GM23248 (cell line): ENCODE data around the gene KRT71. TPM values are rescaled to one million over a fixed set of nuclear protein-coding genes. Genes with fewer than 3 reads are reported as not detected.
"Not testable (repeated sequence)": the region's sequence is repeated elsewhere in the genome, so short reads cannot be mapped to it uniquely, and the experiment has no call there.

Source experiments
- DNase-seq: peaks from one replicate; pipeline ENCODE4 v3.0.0-alpha.2; 2015
- H2AFZ ChIP-seq: fragments of 200-600 bp; sonication (generic); 2 replicates; pipeline ENCODE4 v1.6.1; 2016; ENCODE audit warnings: antibody characterized with exemption
- H3F3A ChIP-seq: fragments of 200-600 bp; sonication (generic); 2 replicates; pipeline ENCODE4 v1.6.1; 2016; ENCODE audit warnings: mild to moderate bottlenecking, antibody characterized with exemption, mixed run types; ENCODE audit not compliant: insufficient read depth
- H3K27ac ChIP-seq: fragments of 200-600 bp; sonication (generic); 2 replicates; pipeline ENCODE4 v1.5.1; 2016; ENCODE audit warnings: mild to moderate bottlenecking
- H3K27me3 ChIP-seq: fragments of 200-600 bp; sonication (generic); replicated peaks from 2 replicates; pipeline ENCODE4 v1.6.1; 2016; ENCODE audit warnings: mild to moderate bottlenecking; ENCODE audit not compliant: insufficient read depth
- H3K36me3 ChIP-seq: fragments of 200-600 bp; sonication (generic); 2 replicates; pipeline ENCODE4 v1.6.1; 2016; ENCODE audit warnings: low read depth, mild to moderate bottlenecking
- H3K4me1 ChIP-seq: fragments of 200-600 bp; sonication (generic); 2 replicates; pipeline ENCODE4 v1.6.1; 2016; ENCODE audit warnings: mild to moderate bottlenecking; ENCODE audit not compliant: insufficient read depth
- H3K4me2 ChIP-seq: fragments of 200-600 bp; sonication (generic); one replicate; pipeline ENCODE4 v1.6.1; 2016; ENCODE audit warnings: mild to moderate bottlenecking; ENCODE audit not compliant: unreplicated experiment
- H3K4me3 ChIP-seq: fragments of 200-600 bp; sonication (generic); 2 replicates; pipeline ENCODE4 v1.5.1; 2016; ENCODE audit warnings: mild to moderate bottlenecking
- H3K79me2 ChIP-seq: fragments of 200-600 bp; sonication (generic); 2 replicates; pipeline ENCODE4 v1.6.1; 2016; ENCODE audit warnings: mild to moderate bottlenecking; ENCODE audit not compliant: insufficient read depth
- H3K9ac ChIP-seq: fragments of 200-600 bp; sonication (generic); 2 replicates; pipeline ENCODE4 v1.6.1; 2016; ENCODE audit warnings: mild to moderate bottlenecking
- H3K9me2 ChIP-seq: fragments of 200-600 bp; sonication (generic); 2 replicates; pipeline ENCODE4 v1.6.1; 2016; ENCODE audit warnings: mixed run types, mild to moderate bottlenecking, moderate library complexity; ENCODE audit not compliant: insufficient read depth
- H3K9me3 ChIP-seq: fragments of 200-600 bp; sonication (generic); one replicate; pipeline ENCODE4 v1.6.1; 2017; ENCODE audit warnings: low read depth
- H4K20me1 ChIP-seq: fragments of 200-600 bp; sonication (generic); 2 replicates; pipeline ENCODE4 v1.6.0; 2016; ENCODE audit not compliant: insufficient read depth
- EZH2 ChIP-seq: fragments of 200-600 bp; sonication (generic); IDR thresholded peaks from 2 replicates; pipeline ENCODE4 v1.6.1; 2018; ENCODE audit warnings: antibody characterized with exemption, mild to moderate bottlenecking; ENCODE audit not compliant: insufficient read depth, poor library complexity, severe bottlenecking
- EZH2phosphoT487 ChIP-seq: fragments of 200-600 bp; sonication (generic); IDR thresholded peaks from 2 replicates; pipeline ENCODE4 v1.6.1; 2018; ENCODE audit warnings: antibody characterized with exemption, moderate library complexity, mild to moderate bottlenecking, low read depth; ENCODE audit not compliant: insufficient read depth
- WGBS, 2 experiments: methylation state at CpG; one replicate each; pipeline ENCODE4 v1.1.6; 2015 to 2017; ENCODE audit warnings: low lambda C conversion rate in 2 of 2, low coverage in 1 of 2; ENCODE audit errors: missing lambda C conversion rate in 2 of 2; 5-methylcytosine and 5-hydroxymethylcytosine counted together
- in situ Hi-C: fragments of 300-500 bp; cut with MboI; formaldehyde crosslinking; loops from 2 replicates; pipeline ENCODE4 v1.15.0; 2020
- polyA plus RNA-seq: library from polyadenylated mRNA; unstranded; fragments of >200 nt; fragmentation: Nextera tagmentation; extraction: Ambion mirVana; gene quantifications from 2 replicates; pipeline ENCODE4 v1.2.1, GENCODE V29; 2016
- total RNA-seq: library from RNA; depleted of rRNA; stranded (reverse); fragments of >200 nt; shearing (Covaris generic); gene quantifications from 2 replicates; pipeline ENCODE4 v1.2.3, GENCODE V29; 2014

Gene KRT71
- total and polyA plus RNA-seq, 2 experiments from 2014 or later, result not detected

- Histone ChIP-seq H3K4me2 (no peak overlapping the region), H3K27ac (no peak overlapping the region), H3K79me2 (no peaks in the 10 kb centered on the region), H3K4me1 (peaks cover 20% of the 10 kb centered on the region), H3K4me3 (no peak overlapping the region), H3K9ac (no peak overlapping the region), H3K9me3 (no peaks in the 10 kb centered on the region), H3F3A (peaks cover 14% of the 10 kb centered on the region), H3K9me2 (no peaks in the 10 kb centered on the region), H2AFZ (no peak overlapping the region), H3K36me3 (no peaks in the 10 kb centered on the region), H4K20me1 (no peaks in the 10 kb centered on the region), H3K27me3 (no peaks in the 10 kb centered on the region)
- in situ Hi-C loops, result no loop called here
- WGBS, 2 experiments, result 75 to 86% methylated on average over 1 of the region's 1 CpG
- no peak for TF ChIP-seq EZH2
- no peak for TF ChIP-seq EZH2phosphoT487
- no peak for DNase-seq
Observed at GRCh38 chr12:52502877-52503276, 50.1 kb downstream of the KRT71 start.

- no peaks in the 10 kb centered on the region for H3K27me3 ChIP-seq
- H4K20me1 ChIP-seq, result no peaks in the 10 kb centered on the region
- H3K79me2 ChIP-seq, result no peaks in the 10 kb centered on the region
- in situ Hi-C loops, result no loop called here
- peak; percentile 9 for DNase-seq
- peaks cover 20% of the 10 kb centered on the region for H3F3A ChIP-seq
- no peak overlapping the region for H3K4me2 ChIP-seq
- no peak overlapping the region for H3K4me3 ChIP-seq
- no peak overlapping the region for H3K9ac ChIP-seq
- no peak for TF ChIP-seq EZH2phosphoT487
- no peak for TF ChIP-seq EZH2
- H3K36me3 ChIP-seq, result no peaks in the 10 kb centered on the region
- WGBS, 2 experiments, result 88 to 89% methylated on average over 7 of the region's 7 CpGs
- H3K27ac ChIP-seq, result no peak overlapping the region
- no peaks in the 10 kb centered on the region for H3K9me3 ChIP-seq
- no peaks in the 10 kb centered on the region for H3K9me2 ChIP-seq
- peaks cover 30% of the 10 kb centered on the region for H3K4me1 ChIP-seq
- H2AFZ ChIP-seq, result no peak overlapping the region
Observed at GRCh38 chr12:52501490-52501889, 51.5 kb downstream of the KRT71 start.

- H4K20me1 ChIP-seq, H3K9me3 ChIP-seq, H3K9me2 ChIP-seq, H3K4me3 ChIP-seq, H3K27me3 ChIP-seq, H2AFZ ChIP-seq, H3K4me2 ChIP-seq, H3K79me2 ChIP-seq, DNase-seq, in situ Hi-C loops, H3K36me3 ChIP-seq, H3K9ac ChIP-seq: not testable (repeated sequence)
- Histone ChIP-seq H3K27ac (peak overlapping the region; percentile 14), H3F3A (peaks cover 28% of the 10 kb centered on the region), H3K4me1 (peaks cover 40% of the 10 kb centered on the region)
- WGBS, 2 experiments, result 65 to 71% methylated on average over 6 of the region's 6 CpGs
Observed at GRCh38 chr12:52500574-52500973, 52.4 kb downstream of the KRT71 start.

GRCh38 chr12:52499806-52500560, 53.0 kb downstream of the KRT71 start:
- TF ChIP-seq EZH2phosphoT487 (no peak), EZH2 (no peak)
- peak; percentile 77 for DNase-seq
- peak overlapping the region; percentile 22 for H3K4me2 ChIP-seq
- no peaks in the 10 kb centered on the region for H3K79me2 ChIP-seq
- WGBS, 2 experiments, result 65 to 66% methylated on average over 5 of the region's 5 CpGs
- H3K4me3 ChIP-seq, result no peak overlapping the region
- in situ Hi-C loops, result no loop called here
- H3K27me3 ChIP-seq, result no peaks in the 10 kb centered on the region
- H3K9me2 ChIP-seq, result no peaks in the 10 kb centered on the region
- H3K27ac ChIP-seq, result peak overlapping the region; percentile 14
- no peak overlapping the region for H2AFZ ChIP-seq
- H3K36me3 ChIP-seq, result no peaks in the 10 kb centered on the region
- no peaks in the 10 kb centered on the region for H4K20me1 ChIP-seq
- peaks cover 45% of the 10 kb centered on the region for H3K4me1 ChIP-seq
- H3K9ac ChIP-seq, result no peak overlapping the region; the same call in 1 of the 2 replicates
- H3F3A ChIP-seq, result peaks cover 34% of the 10 kb centered on the region
- H3K9me3 ChIP-seq, result no peaks in the 10 kb centered on the region

DNA sequence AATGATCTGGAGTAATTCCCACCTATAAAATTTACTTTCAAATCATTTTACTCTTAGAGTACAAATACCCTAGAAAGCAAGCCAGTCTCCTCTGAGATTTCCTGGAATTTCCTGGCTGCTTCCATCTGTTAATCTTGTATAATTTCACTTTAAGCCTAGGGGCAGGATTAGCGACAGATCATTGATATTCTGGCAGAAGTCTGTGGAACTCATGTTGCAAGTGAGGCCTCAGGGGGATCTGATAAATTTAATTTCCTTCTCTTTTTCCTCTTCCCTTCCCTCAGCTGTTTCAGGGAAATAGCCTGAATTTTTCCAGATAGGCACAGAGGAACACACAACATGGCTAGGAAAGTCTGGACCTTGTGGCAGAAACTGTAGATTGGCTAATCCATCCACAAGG, 54.0 kb downstream of the KRT71 start:
- Histone ChIP-seq H3K9ac (no peak overlapping the region), H3F3A (peaks cover 39% of the 10 kb centered on the region), H3K9me3 (no peaks in the 10 kb centered on the region), H3K36me3 (no peaks in the 10 kb centered on the region), H3K4me1 (peaks cover 56% of the 10 kb centered on the region), H2AFZ (no peak overlapping the region), H4K20me1 (no peaks in the 10 kb centered on the region), H3K4me2 (no peak overlapping the region), H3K27ac (no peak overlapping the region), H3K79me2 (no peaks in the 10 kb centered on the region), H3K27me3 (no peaks in the 10 kb centered on the region), H3K4me3 (no peak overlapping the region), H3K9me2 (no peaks in the 10 kb centered on the region)
- no peak for DNase-seq
- 38 to 58% methylated on average over 1 of the region's 1 CpG for WGBS, 2 experiments
- TF ChIP-seq EZH2phosphoT487 (no peak), EZH2 (no peak)
- in situ Hi-C loops, result no loop called here
